Astrocyte (in vitro differentiated cells and primary cell): Measurements from ENCODE around the gene FUCA1. TPM values are rescaled to one million over a fixed set of nuclear protein-coding genes. Genes with fewer than 3 reads are reported as not detected.

Experiments
- DNase-seq: peaks from one replicate; pipeline ENCODE4 v3.0.0-alpha.2; 2010; ENCODE audit warnings: low read depth
- FAIRE-seq: peaks from 2 replicates; lab custom pipeline; 2011; peaks lifted over from hg19 to GRCh38; lab: Jason Lieb, UNC
- H2AFZ ChIP-seq: 2 replicates; pipeline ENCODE4 v1.6.0; 2012; ENCODE audit warnings: low read depth, low read length, inconsistent platforms
- H3K27ac ChIP-seq: 2 replicates; pipeline ENCODE4 v1.5.1; 2011; ENCODE audit warnings: low read depth, low read length, inconsistent platforms
- H3K27me3 ChIP-seq: 2 replicates; pipeline ENCODE4 v1.6.0; 2011; ENCODE audit warnings: low read length, inconsistent platforms; ENCODE audit not compliant: insufficient read depth
- H3K36me3 ChIP-seq: 2 replicates; pipeline ENCODE4 v1.5.1; 2011; ENCODE audit warnings: low read length, inconsistent platforms; ENCODE audit not compliant: insufficient read depth
- H3K4me1 ChIP-seq: 2 replicates; pipeline ENCODE4 v1.5.1; 2011; ENCODE audit warnings: low read length, inconsistent platforms; ENCODE audit not compliant: insufficient read depth
- H3K4me2 ChIP-seq: 2 replicates; pipeline ENCODE4 v1.6.0; 2012; ENCODE audit warnings: low read length, inconsistent platforms
- H3K4me3 ChIP-seq: 2 replicates; pipeline ENCODE4 v1.5.1; 2011; ENCODE audit warnings: low read depth, mild to moderate bottlenecking, low read length, inconsistent platforms; ENCODE audit not compliant: insufficient read depth
- H3K79me2 ChIP-seq: 2 replicates; pipeline ENCODE4 v1.6.0; 2012; ENCODE audit warnings: mild to moderate bottlenecking, low read length, inconsistent platforms; ENCODE audit not compliant: insufficient read depth
- H3K9ac ChIP-seq: 2 replicates; pipeline ENCODE4 v1.6.0; 2012; ENCODE audit warnings: mild to moderate bottlenecking, low read length, inconsistent platforms
- H3K9me3 ChIP-seq: 2 replicates; pipeline ENCODE4 v1.5.1; 2012; ENCODE audit warnings: low read depth, mild to moderate bottlenecking, low read length, inconsistent platforms; ENCODE audit not compliant: insufficient read depth
- H4K20me1 ChIP-seq: 2 replicates; pipeline ENCODE4 v1.6.0; 2012; ENCODE audit warnings: low read length, inconsistent platforms; ENCODE audit not compliant: insufficient read depth
- H3K27ac Mint-ChIP-seq: one replicate; pipeline ENCODE4 v1.8.0; 2021; ENCODE audit warnings: mild to moderate bottlenecking, mixed read lengths; ENCODE audit not compliant: unreplicated experiment
- H3K27me3 Mint-ChIP-seq: one replicate; pipeline ENCODE4 v1.8.0; 2021; ENCODE audit warnings: low read depth, mixed read lengths; ENCODE audit not compliant: unreplicated experiment
- H3K36me3 Mint-ChIP-seq: one replicate; pipeline ENCODE4 v1.8.0; 2021; ENCODE audit warnings: low read depth, mixed read lengths; ENCODE audit not compliant: unreplicated experiment
- H3K4me1 Mint-ChIP-seq: one replicate; pipeline ENCODE4 v1.8.0; 2021; ENCODE audit warnings: low read depth, mixed read lengths; ENCODE audit not compliant: unreplicated experiment
- H3K4me3 Mint-ChIP-seq: one replicate; pipeline ENCODE4 v1.8.0; 2021; ENCODE audit warnings: mild to moderate bottlenecking, moderate library complexity, mixed read lengths; ENCODE audit not compliant: unreplicated experiment
- H3K9me3 Mint-ChIP-seq: one replicate; pipeline ENCODE4 v1.8.0; 2021; ENCODE audit warnings: mild to moderate bottlenecking, mixed read lengths; ENCODE audit not compliant: unreplicated experiment
- EZH2 ChIP-seq: IDR thresholded peaks from 2 replicates; pipeline ENCODE4 v1.6.1; 2012; ENCODE audit warnings: mild to moderate bottlenecking, low read length, inconsistent platforms; ENCODE audit not compliant: insufficient read depth
- total RNA-seq: library from RNA; stranded (reverse); gene quantifications from 2 replicates; pipeline ENCODE4 v1.2.1, GENCODE V29; 2021
- TF ChIP-seq, protein P1 (sequence below): IDR thresholded peaks from 2 replicates; pipeline ENCODE4 v1.5.1; 2011; ENCODE audit warnings: low read depth, mild to moderate bottlenecking, inconsistent platforms, low read length, moderate library complexity; ENCODE audit not compliant: insufficient read depth

FUCA1 gene
- total RNA-seq, 1 donor from 2014 or later: 10.4 TPM

DNA sequence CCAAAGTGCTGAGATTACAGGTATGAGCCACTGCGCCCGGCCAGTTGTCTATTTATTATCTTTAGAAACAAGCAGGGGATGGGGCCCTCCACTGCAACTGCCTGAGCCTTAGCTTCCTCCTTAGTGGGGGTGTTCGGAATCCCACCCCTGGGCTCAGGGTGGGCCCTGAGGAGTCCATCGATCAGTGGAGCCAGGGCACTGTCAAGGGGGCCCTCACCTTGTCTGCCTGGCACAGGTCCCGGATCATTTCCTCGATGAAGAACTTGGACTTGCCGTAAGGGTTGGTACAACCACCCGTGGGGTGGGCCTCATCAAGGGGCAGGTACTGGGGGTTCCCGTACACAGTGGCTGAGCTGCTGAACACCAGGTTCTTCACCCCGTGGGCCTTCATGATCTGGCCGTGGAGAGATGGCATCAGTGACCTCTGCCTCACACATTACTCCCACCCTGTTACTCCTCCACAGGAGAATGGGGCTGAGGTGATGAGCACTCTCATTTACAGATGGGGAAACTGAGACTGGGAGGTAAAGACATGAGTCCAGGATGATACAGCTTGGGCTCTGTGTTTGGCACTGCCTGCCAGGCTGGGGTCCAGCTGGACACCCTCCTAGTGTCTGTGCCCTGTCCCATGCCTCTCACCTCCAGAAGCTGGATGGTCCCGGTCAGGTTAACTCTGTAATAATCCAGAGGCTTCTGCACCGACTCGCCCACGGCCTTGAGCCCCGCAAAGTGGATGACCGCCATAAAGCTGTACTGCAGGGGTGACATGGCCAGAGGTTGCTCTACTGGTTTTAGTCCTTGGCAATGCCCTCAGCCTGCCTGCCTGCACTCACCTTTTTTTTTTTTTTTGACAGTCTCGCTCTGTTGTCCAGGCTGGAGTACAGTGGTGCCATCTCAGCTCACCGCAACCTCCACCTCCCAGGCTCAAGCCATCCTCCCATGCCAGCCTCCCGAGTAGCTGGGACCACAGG lies 70.3 kb downstream of the FUCA1 start:
- Histone ChIP-seq H2AFZ (no peak overlapping the region), H3K4me3 (no peak overlapping the region), H3K9me3 (no peaks in the 10 kb centered on the region), H3K9ac (no peak overlapping the region), H3K27ac (no peak overlapping the region), H4K20me1 (peaks cover 8% of the 10 kb centered on the region), H3K79me2 (peaks cover 11% of the 10 kb centered on the region), H3K4me2 (no peak overlapping the region), H3K4me1 (peaks cover 25% of the 10 kb centered on the region), H3K36me3 (no peaks in the 10 kb centered on the region), H3K27me3 (no peaks in the 10 kb centered on the region)
- Mint-ChIP-seq H3K27me3 (no peaks in the 10 kb centered on the region), H3K36me3 (peaks cover 4% of the 10 kb centered on the region), H3K27ac (no peak overlapping the region), H3K4me1 (peaks cover 5% of the 10 kb centered on the region), H3K4me3 (no peak overlapping the region), H3K9me3 (no peaks in the 10 kb centered on the region)
- DNase-seq (no peak), FAIRE-seq (no peak)
- TF ChIP-seq EZH2: no peak
- TF ChIP-seq, protein P1, sequence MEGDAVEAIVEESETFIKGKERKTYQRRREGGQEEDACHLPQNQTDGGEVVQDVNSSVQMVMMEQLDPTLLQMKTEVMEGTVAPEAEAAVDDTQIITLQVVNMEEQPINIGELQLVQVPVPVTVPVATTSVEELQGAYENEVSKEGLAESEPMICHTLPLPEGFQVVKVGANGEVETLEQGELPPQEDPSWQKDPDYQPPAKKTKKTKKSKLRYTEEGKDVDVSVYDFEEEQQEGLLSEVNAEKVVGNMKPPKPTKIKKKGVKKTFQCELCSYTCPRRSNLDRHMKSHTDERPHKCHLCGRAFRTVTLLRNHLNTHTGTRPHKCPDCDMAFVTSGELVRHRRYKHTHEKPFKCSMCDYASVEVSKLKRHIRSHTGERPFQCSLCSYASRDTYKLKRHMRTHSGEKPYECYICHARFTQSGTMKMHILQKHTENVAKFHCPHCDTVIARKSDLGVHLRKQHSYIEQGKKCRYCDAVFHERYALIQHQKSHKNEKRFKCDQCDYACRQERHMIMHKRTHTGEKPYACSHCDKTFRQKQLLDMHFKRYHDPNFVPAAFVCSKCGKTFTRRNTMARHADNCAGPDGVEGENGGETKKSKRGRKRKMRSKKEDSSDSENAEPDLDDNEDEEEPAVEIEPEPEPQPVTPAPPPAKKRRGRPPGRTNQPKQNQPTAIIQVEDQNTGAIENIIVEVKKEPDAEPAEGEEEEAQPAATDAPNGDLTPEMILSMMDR: no peak

DNA sequence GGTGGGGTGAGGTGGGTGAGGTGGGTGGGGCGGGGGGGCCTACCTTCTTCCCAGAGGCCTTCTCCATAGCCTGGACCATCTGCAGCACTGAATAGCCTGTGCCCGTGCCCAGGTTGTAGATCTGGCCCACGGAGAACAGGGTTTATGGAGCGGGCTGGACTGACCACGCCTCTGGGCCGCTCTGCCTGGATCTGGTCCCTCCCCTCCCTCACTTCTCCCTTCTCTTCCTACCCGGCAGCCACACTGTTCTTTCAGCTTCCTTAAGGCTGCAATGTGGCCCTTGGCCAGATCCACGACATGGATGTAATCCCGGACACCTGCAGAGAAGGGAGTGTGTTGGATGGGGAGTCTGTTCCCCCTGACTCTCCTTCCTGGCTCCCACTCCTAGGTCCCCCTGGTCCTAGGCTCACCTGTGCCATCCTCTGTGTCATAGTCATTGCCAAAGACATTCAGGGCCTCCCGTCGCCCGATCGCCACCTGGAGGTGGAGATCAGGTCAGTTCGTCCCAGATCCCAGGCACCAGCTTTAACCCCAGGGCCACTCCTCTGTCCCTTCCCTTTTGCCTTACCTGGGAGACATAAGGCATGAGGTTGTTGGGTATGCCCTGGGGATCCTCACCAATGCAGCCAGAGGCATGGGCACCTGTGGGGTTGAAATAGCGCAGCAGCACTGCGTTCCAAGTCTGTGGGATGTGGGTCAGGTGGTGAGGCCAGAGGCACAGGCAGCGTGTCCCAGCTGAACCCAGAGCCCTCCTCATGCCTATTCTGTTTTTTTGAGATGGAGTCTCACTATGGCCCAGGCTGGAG lies 71.4 kb downstream of the FUCA1 start:
- no peak overlapping the region for H3K27ac ChIP-seq
- H3K9ac ChIP-seq: no peak overlapping the region
- Mint-ChIP-seq H3K9me3 (no peaks in the 10 kb centered on the region), H3K36me3 (peaks cover 4% of the 10 kb centered on the region), H3K4me1 (peaks cover 5% of the 10 kb centered on the region), H3K27ac (no peak overlapping the region), H3K4me3 (no peak overlapping the region), H3K27me3 (no peaks in the 10 kb centered on the region)
- FAIRE-seq (no peak), DNase-seq (no peak)
- TF ChIP-seq, protein P1: no peak
- no peak for TF ChIP-seq EZH2
- H3K4me2 ChIP-seq: no peak overlapping the region
- peaks cover 18% of the 10 kb centered on the region for H4K20me1 ChIP-seq
- no peaks in the 10 kb centered on the region for H3K36me3 ChIP-seq
- H3K9me3 ChIP-seq: no peaks in the 10 kb centered on the region
- H3K27me3 ChIP-seq: no peaks in the 10 kb centered on the region
- H3K4me3 ChIP-seq: no peak overlapping the region
- H3K4me1 ChIP-seq: peaks cover 32% of the 10 kb centered on the region
- H2AFZ ChIP-seq: no peak overlapping the region
- peaks cover 22% of the 10 kb centered on the region for H3K79me2 ChIP-seq
